Colonic mucosa (tissue), 4 donors: Measurements from ENCODE around the gene AFF3. TPM values are rescaled to one million over a fixed set of nuclear protein-coding genes. Genes with fewer than 3 reads are reported as not detected.

Source experiments
- DNase-seq: peaks from one replicate; pipeline ENCODE4 v3.0.0-alpha.2; 2020
- H3K27ac ChIP-seq: fragments of 200-600 bp; one replicate; pipeline ENCODE4 v1.8.0; 2021
- H3K27me3 ChIP-seq: fragments of 200-600 bp; one replicate; pipeline ENCODE4 v1.8.0; 2021
- H3K36me3 ChIP-seq: fragments of 200-600 bp; one replicate; pipeline ENCODE4 v1.8.0; 2021
- H3K4me1 ChIP-seq: fragments of 200-600 bp; one replicate; pipeline ENCODE4 v1.8.0; 2021; ENCODE audit warnings: mild to moderate bottlenecking
- H3K4me3 ChIP-seq: fragments of 200-600 bp; one replicate; pipeline ENCODE4 v1.8.0; 2021
- H3K9ac ChIP-seq, 2 donors: one replicate each; pipeline ENCODE4 v1.7.0; 2013; ENCODE audit warnings: control low read depth in 2 of 2, low read depth in 2 of 2, low read length in 2 of 2
- H3K9me3 ChIP-seq: fragments of 200-600 bp; one replicate; pipeline ENCODE4 v1.8.0; 2021
- CTCF ChIP-seq: fragments of 200-600 bp; IDR thresholded peaks from one replicate; pipeline ENCODE4 v1.8.0; 2022; ENCODE audit warnings: antibody characterized with exemption, mild to moderate bottlenecking
- intact Hi-C: fragments of 100-400 bp; cut with DNase I; formaldehyde crosslinking; loops from one replicate; pipeline ENCODE4 v1.14.1; 2022
- total RNA-seq, 2 donors: library from RNA; stranded (reverse); fragmentation: NEBNext Ultra II Directional in 1 of 2; extraction: Animal tissue kit (Norgen Biotek cat#: 25700) in 1 of 2; gene quantifications; one replicate each; pipeline ENCODE4 v1.2.1, GENCODE V29; 2021
- donor health status: healthy.
- donor health status: DM: no; HTN: no; CAD: no.
- donor health status: DM: no; HTN: no; CAD: no.

Gene AFF3
- total RNA-seq, 2 donors from 2014 or later, result 0.86 to 2.6 TPM

- H3K4me3 ChIP-seq, result no peak overlapping the region
- DNase-seq, result no peak
- intact Hi-C loops, result no loop called here
- H3K9ac ChIP-seq, result no peak overlapping the region
- no peak for TF ChIP-seq CTCF
- no peak overlapping the region for H3K27ac ChIP-seq
- no peaks in the 10 kb centered on the region for H3K36me3 ChIP-seq
- H3K4me1 ChIP-seq, result no peaks in the 10 kb centered on the region
- no peaks in the 10 kb centered on the region for H3K27me3 ChIP-seq
- no peaks in the 10 kb centered on the region for H3K9me3 ChIP-seq
Measured at GRCh38 chr2:100063459-100063953, 78.9 kb downstream of the AFF3 start.

GRCh38 chr2:100062336-100062735 is 80.1 kb downstream of the AFF3 start:
- intact Hi-C loops, result no loop called here
- H3K9ac ChIP-seq, result no peak overlapping the region
- no peak for DNase-seq
- no peaks in the 10 kb centered on the region for H3K36me3 ChIP-seq
- H3K27me3 ChIP-seq, result no peaks in the 10 kb centered on the region
- H3K9me3 ChIP-seq, result no peaks in the 10 kb centered on the region
- H3K4me1 ChIP-seq, result no peaks in the 10 kb centered on the region
- no peak overlapping the region for H3K27ac ChIP-seq
- no peak overlapping the region for H3K4me3 ChIP-seq
- TF ChIP-seq CTCF, result no peak

- no peak for DNase-seq
- Histone ChIP-seq H3K9ac (no peak overlapping the region), H3K4me3 (no peak overlapping the region), H3K9me3 (no peaks in the 10 kb centered on the region), H3K4me1 (no peaks in the 10 kb centered on the region), H3K27ac (no peak overlapping the region), H3K27me3 (no peaks in the 10 kb centered on the region), H3K36me3 (no peaks in the 10 kb centered on the region)
- intact Hi-C loops, result no loop called here
- no peak for TF ChIP-seq CTCF
Measured at GRCh38 chr2:100060875-100061274, 81.5 kb downstream of the AFF3 start.

- intact Hi-C loops, result no loop called here
- H3K4me1 ChIP-seq, result no peaks in the 10 kb centered on the region
- no peak overlapping the region for H3K4me3 ChIP-seq
- H3K27ac ChIP-seq, result no peak overlapping the region
- H3K9ac ChIP-seq, result no peak overlapping the region
- no peaks in the 10 kb centered on the region for H3K27me3 ChIP-seq
- no peaks in the 10 kb centered on the region for H3K9me3 ChIP-seq
- no peak for DNase-seq
- no peak for TF ChIP-seq CTCF
- no peaks in the 10 kb centered on the region for H3K36me3 ChIP-seq
Measured at GRCh38 chr2:100059638-100060037, 82.8 kb downstream of the AFF3 start.

GRCh38 chr2:100057901-100058261 is 84.5 kb downstream of the AFF3 start:
- no peak for DNase-seq
- Histone ChIP-seq H3K27ac (no peak overlapping the region), H3K4me1 (no peaks in the 10 kb centered on the region), H3K4me3 (no peak overlapping the region), H3K36me3 (no peaks in the 10 kb centered on the region), H3K9ac (no peak overlapping the region), H3K9me3 (no peaks in the 10 kb centered on the region), H3K27me3 (no peaks in the 10 kb centered on the region)
- no peak for TF ChIP-seq CTCF
- intact Hi-C loops, result no loop called here

GRCh38 chr2:100054426-100054825 is 88.0 kb downstream of the AFF3 start:
- no peaks in the 10 kb centered on the region for H3K36me3 ChIP-seq
- DNase-seq, result no peak
- no peaks in the 10 kb centered on the region for H3K4me1 ChIP-seq
- no peak overlapping the region for H3K27ac ChIP-seq
- intact Hi-C loops, result no loop called here
- H3K9me3 ChIP-seq, result no peaks in the 10 kb centered on the region
- no peaks in the 10 kb centered on the region for H3K27me3 ChIP-seq
- no peak overlapping the region for H3K4me3 ChIP-seq
- no peak for TF ChIP-seq CTCF
- no peak overlapping the region for H3K9ac ChIP-seq
